Measurements from ENCODE around the gene THSD1. TPM values are rescaled to one million over a fixed set of nuclear protein-coding genes. Genes with fewer than 3 reads are reported as not detected.
A peak's percentile ranks its signal among the peaks of the same experiment; 100 is the strongest.

The THSD1 gene
- total and polyA plus RNA-seq, 2 donors from 2014 or later = 2.2 to 6.4 TPM

- TF ChIP-seq CTCF (IDR thresholded peaks at IDR 0.05; ENCODE audit: borderline replicate concordance, extremely low read depth, insufficient read depth) = no peak
- Histone ChIP-seq H3K27ac (ENCODE audit: low read depth in 2 of 2, low read length in 2 of 2) (peak overlapping the region; percentile 78 to 79), H3K27me3 (ENCODE audit: control insufficient read depth, insufficient read depth, low read length) (no peaks in the 10 kb centered on the region), H3K9me3 (ENCODE audit: control insufficient read depth in 2 of 3, insufficient read depth in 1 of 3, low read length in 3 of 3) (no peaks in the 10 kb centered on the region), H3K36me3 (ENCODE audit: control insufficient read depth in 2 of 3, insufficient read depth in 3 of 3, low read length in 3 of 3) (no peaks in the 10 kb centered on the region), H3K9ac (ENCODE audit: low read length in 3 of 3) (peak overlapping the region; percentile 31 to 93 (median 86)), H3K4me1 (ENCODE audit: control insufficient read depth in 2 of 3, insufficient read depth in 2 of 3, low read depth in 1 of 3, low read length in 3 of 3) (peaks cover 0 to 4% (median 4%) of the 10 kb centered on the region in 3 donors), H3K4me3 (ENCODE audit: low read length in 3 of 3) (peak overlapping the region; percentile 86 to 95 (median 94))
- DNase-seq (peak in 4 of 5 donors; percentile 26 to 64 (median 44)), FAIRE-seq (no peak)
- intact Hi-C loops (cut with DNase I) = no loop called here
Observed at GRCh38 chr13:52454459-52454819, 48.5 kb upstream of the THSD1 start.

GRCh38 chr13:52452470-52452869 lies 46.5 kb upstream of the THSD1 start:
- DNase-seq (no peak), FAIRE-seq (no peak)
- no peaks in the 10 kb centered on the region for H3K36me3 ChIP-seq (ENCODE audit: control insufficient read depth in 2 of 3, insufficient read depth in 3 of 3, low read length in 3 of 3)
- peaks cover 0 to 4% (median 4%) of the 10 kb centered on the region in 3 donors for H3K4me1 ChIP-seq (ENCODE audit: control insufficient read depth in 2 of 3, insufficient read depth in 2 of 3, low read depth in 1 of 3, low read length in 3 of 3)
- intact Hi-C loops (cut with DNase I) = no loop called here
- H3K9me3 ChIP-seq (ENCODE audit: control insufficient read depth in 2 of 3, insufficient read depth in 1 of 3, low read length in 3 of 3) = no peaks in the 10 kb centered on the region
- H3K27me3 ChIP-seq (ENCODE audit: control insufficient read depth, insufficient read depth, low read length) = no peaks in the 10 kb centered on the region
- H3K9ac ChIP-seq (ENCODE audit: low read length in 3 of 3) = no peak overlapping the region
- no peak for TF ChIP-seq CTCF (IDR thresholded peaks at IDR 0.05; ENCODE audit: borderline replicate concordance, extremely low read depth, insufficient read depth)
- no peak overlapping the region for H3K4me3 ChIP-seq (ENCODE audit: low read length in 3 of 3)
- no peak overlapping the region for H3K27ac ChIP-seq (ENCODE audit: low read depth in 2 of 2, low read length in 2 of 2)

GRCh38 chr13:52451135-52451804 lies 45.3 kb upstream of the THSD1 start:
- Histone ChIP-seq H3K4me3 (ENCODE audit: low read length in 3 of 3) (peak overlapping the region in 1 of 3 donors; percentile 38), H3K9ac (ENCODE audit: low read length in 3 of 3) (peak overlapping the region in 2 of 3 donors; percentile 9 to 58), H3K27ac (ENCODE audit: low read depth in 2 of 2, low read length in 2 of 2) (no peak overlapping the region), H3K36me3 (ENCODE audit: control insufficient read depth in 2 of 3, insufficient read depth in 3 of 3, low read length in 3 of 3) (no peaks in the 10 kb centered on the region), H3K27me3 (ENCODE audit: control insufficient read depth, insufficient read depth, low read length) (no peaks in the 10 kb centered on the region), H3K9me3 (ENCODE audit: control insufficient read depth in 2 of 3, insufficient read depth in 1 of 3, low read length in 3 of 3) (no peaks in the 10 kb centered on the region), H3K4me1 (ENCODE audit: control insufficient read depth in 2 of 3, insufficient read depth in 2 of 3, low read depth in 1 of 3, low read length in 3 of 3) (peaks cover 0 to 4% (median 4%) of the 10 kb centered on the region in 3 donors)
- no peak for TF ChIP-seq CTCF (IDR thresholded peaks at IDR 0.05; ENCODE audit: borderline replicate concordance, extremely low read depth, insufficient read depth)
- intact Hi-C loops (cut with DNase I) = no loop called here
- FAIRE-seq (no peak), DNase-seq (peak in 1 of 5 donors; percentile 50)

Measured in kidney (tissue), 14 donors.